ENCODE results near the gene SLC12A6.

- no peak for TF ChIP-seq CTCF (IDR thresholded peaks at IDR 0.05 in 2 of 3, conservative IDR thresholded peaks at IDR 0.05 in 1 of 3; ENCODE audit: borderline replicate concordance in 1 of 3, insufficient read depth in 1 of 3, low read depth in 2 of 3, low read length in 2 of 3)
- no peak for TF ChIP-seq SRF (IDR thresholded peaks at IDR 0.05; ENCODE audit: low read depth)
Observed at GRCh38 chr15:34364041-34364440, 26.5 kb upstream of the SLC12A6 start.
